BJ (cell line): ENCODE measurements around the gene SPIN1. TPM values are rescaled to one million over a fixed set of nuclear protein-coding genes. Genes with fewer than 3 reads are reported as not detected.
"Not testable (repeated sequence)": the region's sequence is repeated elsewhere in the genome, so short reads cannot be mapped to it uniquely, and the experiment has no call there.

Source experiments
- CTCF ChIA-PET: fragments of 350-600 bp; formaldehyde crosslinking; extraction: SDS; loops from one replicate; lab custom pipeline; 2021; ENCODE audit warnings: antibody characterized with exemption, inconsistent platforms; lab: Yijun Ruan, JAX
- POLR2A ChIA-PET: fragments of 300-600 bp; sonication (Branson Sonifier 250); formaldehyde crosslinking; extraction: SDS; loops from one replicate; lab custom pipeline; 2021; ENCODE audit warnings: antibody characterized with exemption; lab: Charles Lee
- DNase-seq: peaks from one replicate; pipeline ENCODE4 v3.0.0-alpha.2; 2011; ENCODE audit warnings: low read depth
- H3K27me3 ChIP-seq: 2 replicates; pipeline ENCODE4 v1.6.0; 2011; ENCODE audit warnings: low read length; ENCODE audit not compliant: control insufficient read depth, insufficient read depth
- H3K36me3 ChIP-seq: 2 replicates; pipeline ENCODE4 v1.5.1; 2011; ENCODE audit warnings: low read length; ENCODE audit not compliant: control insufficient read depth, insufficient read depth
- H3K4me3 ChIP-seq: 2 replicates; pipeline ENCODE4 v1.5.1; 2011; ENCODE audit warnings: low read depth, mild to moderate bottlenecking, control low read depth, low read length
- polyA plus RNA-seq: library from polyadenylated mRNA; depleted of rRNA; stranded (reverse); fragments of >200 nt; gene quantifications from 2 replicates; pipeline ENCODE4 v1.2.3, GENCODE V29; 2011
- TF ChIP-seq, protein P1 (sequence below): IDR thresholded peaks from 2 replicates; pipeline ENCODE4 v1.5.1; 2011; ENCODE audit warnings: low read depth, mild to moderate bottlenecking, control low read depth, inconsistent platforms, low read length, moderate library complexity; ENCODE audit not compliant: insufficient read depth

SPIN1 gene
- polyA plus RNA-seq, 1 experiment: 53.4 TPM

DNA sequence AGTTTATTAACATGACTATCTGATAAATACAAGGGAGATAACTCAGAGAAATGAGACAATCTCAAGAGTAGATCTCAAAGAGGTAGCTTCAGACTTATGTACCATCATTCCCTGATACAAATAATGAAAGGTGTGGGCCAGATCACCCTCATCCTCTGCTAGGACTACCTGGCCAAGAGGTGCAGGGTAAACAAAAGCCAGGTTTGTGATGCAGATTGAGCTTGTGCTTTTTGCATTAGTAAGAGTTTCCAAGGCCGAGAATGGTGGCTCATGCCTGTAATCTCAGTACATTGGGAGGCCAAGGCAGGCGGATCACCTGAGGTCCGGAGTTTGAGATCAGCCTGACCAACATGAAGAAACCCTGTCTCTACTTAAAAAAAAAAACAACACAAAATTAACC is 8.9 kb upstream of the SPIN1 start:
- ChIA-PET POLR2A (interaction anchor here (0.5 kb wide), 1 partner anchor 276 kb away, joined by 3 read pairs; no protein-coding TSS in a partner anchor), CTCF (interaction anchor here (0.7 kb wide), 1 partner anchor 9 kb away, joined by 3 read pairs; no protein-coding TSS in a partner anchor)
- Histone ChIP-seq H3K36me3 (no peaks in the 10 kb centered on the region), H3K27me3 (no peaks in the 10 kb centered on the region), H3K4me3 (no peak overlapping the region)
- no peak for DNase-seq
- TF ChIP-seq, protein P1, sequence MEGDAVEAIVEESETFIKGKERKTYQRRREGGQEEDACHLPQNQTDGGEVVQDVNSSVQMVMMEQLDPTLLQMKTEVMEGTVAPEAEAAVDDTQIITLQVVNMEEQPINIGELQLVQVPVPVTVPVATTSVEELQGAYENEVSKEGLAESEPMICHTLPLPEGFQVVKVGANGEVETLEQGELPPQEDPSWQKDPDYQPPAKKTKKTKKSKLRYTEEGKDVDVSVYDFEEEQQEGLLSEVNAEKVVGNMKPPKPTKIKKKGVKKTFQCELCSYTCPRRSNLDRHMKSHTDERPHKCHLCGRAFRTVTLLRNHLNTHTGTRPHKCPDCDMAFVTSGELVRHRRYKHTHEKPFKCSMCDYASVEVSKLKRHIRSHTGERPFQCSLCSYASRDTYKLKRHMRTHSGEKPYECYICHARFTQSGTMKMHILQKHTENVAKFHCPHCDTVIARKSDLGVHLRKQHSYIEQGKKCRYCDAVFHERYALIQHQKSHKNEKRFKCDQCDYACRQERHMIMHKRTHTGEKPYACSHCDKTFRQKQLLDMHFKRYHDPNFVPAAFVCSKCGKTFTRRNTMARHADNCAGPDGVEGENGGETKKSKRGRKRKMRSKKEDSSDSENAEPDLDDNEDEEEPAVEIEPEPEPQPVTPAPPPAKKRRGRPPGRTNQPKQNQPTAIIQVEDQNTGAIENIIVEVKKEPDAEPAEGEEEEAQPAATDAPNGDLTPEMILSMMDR: no peak

DNA sequence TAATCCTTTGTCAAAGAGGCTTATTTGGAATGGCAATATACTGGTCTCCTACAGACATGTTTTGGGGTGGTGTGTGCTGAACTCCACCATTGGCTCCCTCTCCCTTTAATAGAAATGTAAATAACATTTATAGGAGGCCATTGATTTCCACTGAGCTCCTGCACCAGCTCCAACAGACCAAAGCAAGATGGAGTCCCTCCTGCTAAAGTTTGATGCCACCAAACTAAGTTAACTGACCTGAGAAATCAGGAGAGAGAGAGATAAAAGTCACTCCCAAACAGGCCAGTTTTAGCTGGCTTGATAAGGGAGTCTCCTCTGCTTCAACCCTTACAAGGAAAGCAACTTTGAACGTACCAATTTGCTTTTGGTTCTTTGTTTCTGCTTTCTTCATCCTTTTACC is 8.1 kb upstream of the SPIN1 start:
- Histone ChIP-seq H3K4me3 (no peak overlapping the region), H3K36me3 (no peaks in the 10 kb centered on the region), H3K27me3 (no peaks in the 10 kb centered on the region)
- ChIA-PET POLR2A (interaction anchor here (0.5 kb wide), 1 partner anchor 277 kb away, joined by 3 read pairs; no protein-coding TSS in a partner anchor), CTCF (interaction anchor here (0.7 kb wide), 1 partner anchor 9 kb away, joined by 3 read pairs; no protein-coding TSS in a partner anchor)
- no peak for DNase-seq
- TF ChIP-seq, protein P1: no peak

DNA sequence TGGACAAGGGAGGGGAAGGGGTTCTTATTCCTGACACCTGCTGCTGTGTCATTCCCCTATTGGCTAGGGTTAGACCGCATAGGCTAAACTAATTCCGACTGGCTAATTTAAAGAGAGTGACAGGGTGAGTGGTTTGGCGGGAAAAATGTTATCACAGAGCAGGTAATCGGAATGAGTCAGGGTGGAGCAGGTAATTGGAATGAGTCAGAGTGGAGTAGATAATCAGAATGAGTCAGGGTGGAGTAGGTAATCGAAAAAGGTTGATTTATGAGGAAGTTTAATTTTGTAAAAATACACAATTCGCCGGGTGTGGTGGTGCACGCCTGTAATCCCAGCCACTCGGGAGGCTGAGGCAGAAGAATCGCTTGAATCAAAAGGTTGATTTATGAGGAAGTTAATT is 6.9 kb upstream of the SPIN1 start:
- DNase-seq, POLR2A ChIA-PET, H3K27me3 ChIP-seq, CTCF ChIA-PET, H3K36me3 ChIP-seq, H3K4me3 ChIP-seq: not testable (repeated sequence)

DNA sequence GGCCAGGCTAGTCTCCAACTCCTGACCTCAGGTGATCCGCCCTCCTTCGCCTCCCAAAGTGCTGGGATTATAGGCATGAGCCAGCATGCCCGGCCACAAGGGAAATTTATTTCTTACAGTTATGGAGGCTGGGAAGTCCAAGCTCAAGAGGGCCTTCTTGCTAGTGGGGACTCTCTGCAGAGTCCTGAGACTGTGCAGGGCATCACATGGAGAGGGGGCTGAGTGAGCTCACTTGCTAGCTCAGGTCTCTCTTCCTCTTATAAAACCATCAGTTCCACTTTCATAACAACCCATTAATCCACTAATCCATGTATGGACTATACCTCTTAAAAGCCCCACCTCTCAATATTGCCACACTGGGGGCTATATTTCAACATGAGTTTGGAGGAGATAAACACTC is 5.1 kb upstream of the SPIN1 start:
- no peak for DNase-seq
- POLR2A ChIA-PET: no interaction called here
- no peak overlapping the region for H3K4me3 ChIP-seq
- CTCF ChIA-PET: no interaction called here
- H3K36me3 ChIP-seq: no peaks in the 10 kb centered on the region
- TF ChIP-seq, protein P1: no peak
- no peaks in the 10 kb centered on the region for H3K27me3 ChIP-seq

DNA sequence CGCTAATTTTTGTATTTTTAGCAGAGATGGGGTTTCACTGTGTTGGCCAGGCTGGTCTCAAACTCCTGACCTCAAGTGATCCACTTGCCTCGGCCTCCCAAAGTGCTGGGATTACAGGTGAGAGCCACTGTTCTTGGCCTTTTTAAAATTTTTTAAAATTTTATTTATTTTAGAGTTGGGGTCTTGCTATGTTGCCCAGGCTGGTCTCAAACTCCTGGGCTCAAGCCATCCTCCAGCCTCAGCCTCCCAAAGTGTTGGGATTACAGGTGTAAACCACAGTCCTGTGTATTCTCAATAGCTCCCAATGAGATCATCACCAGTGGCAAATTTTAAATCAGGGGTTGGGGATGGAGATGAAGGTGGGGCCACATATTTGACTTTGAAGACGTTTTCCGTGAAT is 2.1 kb upstream of the SPIN1 start:
- POLR2A ChIA-PET, DNase-seq, H3K4me3 ChIP-seq, H3K27me3 ChIP-seq, CTCF ChIA-PET, H3K36me3 ChIP-seq: not testable (repeated sequence)

DNA sequence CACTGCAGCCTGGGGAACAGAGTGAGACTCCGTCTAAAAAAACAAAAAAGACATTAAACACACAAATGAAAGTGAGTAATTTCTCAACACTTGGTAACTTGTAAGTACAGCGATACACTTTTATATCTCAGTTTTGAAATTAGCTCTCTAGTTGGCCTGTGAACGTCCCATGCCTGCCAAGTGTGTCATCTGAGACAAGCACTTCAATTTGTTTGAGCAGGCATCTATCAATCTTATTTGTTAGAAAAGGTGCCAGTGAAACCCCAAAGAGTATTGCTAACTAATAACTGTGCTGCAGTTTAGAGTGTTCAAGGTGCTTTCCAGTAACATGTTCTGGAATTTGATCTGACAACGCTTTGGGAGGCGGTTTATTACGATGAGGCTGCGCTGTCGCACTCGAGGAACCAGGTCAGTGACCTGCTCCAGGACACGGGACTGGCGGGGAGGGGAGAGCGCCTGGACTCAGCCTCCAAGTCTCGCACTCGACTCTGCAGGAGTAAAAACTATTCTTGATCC is 1.1 kb upstream of the SPIN1 start:
- CTCF ChIA-PET: interaction anchor here (0.9 kb wide), 1 partner anchor 55 kb away, joined by 5 read pairs; no protein-coding TSS in a partner anchor
- TF ChIP-seq, protein P1: no peak
- Histone ChIP-seq H3K36me3 (no peaks in the 10 kb centered on the region), H3K4me3 (peak overlapping the region; percentile 92), H3K27me3 (no peaks in the 10 kb centered on the region)
- POLR2A ChIA-PET: no interaction called here
- no peak for DNase-seq
